ENCODE measurements around the gene CA5A.
"Not testable (repeated sequence)": the region's sequence is repeated elsewhere in the genome, so short reads cannot be mapped to it uniquely, and the experiment has no call there.

DNA sequence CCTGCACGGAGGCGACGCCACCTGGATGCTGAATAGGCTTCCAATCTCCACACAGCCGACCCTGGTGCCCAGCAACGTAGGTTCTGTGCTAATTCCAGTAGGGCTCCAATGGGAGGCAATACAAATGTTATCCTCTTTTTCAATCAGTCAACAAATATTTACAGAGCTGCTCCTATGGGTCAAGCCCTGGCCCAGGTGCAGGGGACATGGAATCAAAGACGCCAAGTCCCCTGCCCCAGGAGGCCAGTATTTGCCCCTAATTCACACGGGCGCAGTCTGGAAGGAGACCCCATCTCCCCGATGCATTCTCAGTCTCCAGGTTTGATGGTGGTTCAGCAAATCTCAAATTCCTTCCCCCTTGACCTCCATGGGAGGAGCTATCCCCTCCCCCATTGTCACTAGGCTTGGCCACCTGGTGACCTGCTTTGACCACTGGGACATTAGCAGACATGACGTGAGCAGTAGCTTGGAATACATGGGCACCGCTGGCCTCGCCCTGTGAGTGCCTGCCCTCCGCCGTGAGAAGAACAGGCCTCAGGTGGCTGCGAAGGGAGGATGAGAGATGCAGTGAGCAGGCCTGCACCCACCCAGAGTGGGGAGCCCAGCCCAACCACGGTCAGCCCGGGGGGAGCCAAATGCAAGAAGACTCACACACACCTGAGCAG, 3.7 kb downstream of the CA5A start:
- TF ChIP-seq POLR2A (IDR thresholded peaks at IDR 0.05) = not testable (repeated sequence)
- TF ChIP-seq, protein P1, sequence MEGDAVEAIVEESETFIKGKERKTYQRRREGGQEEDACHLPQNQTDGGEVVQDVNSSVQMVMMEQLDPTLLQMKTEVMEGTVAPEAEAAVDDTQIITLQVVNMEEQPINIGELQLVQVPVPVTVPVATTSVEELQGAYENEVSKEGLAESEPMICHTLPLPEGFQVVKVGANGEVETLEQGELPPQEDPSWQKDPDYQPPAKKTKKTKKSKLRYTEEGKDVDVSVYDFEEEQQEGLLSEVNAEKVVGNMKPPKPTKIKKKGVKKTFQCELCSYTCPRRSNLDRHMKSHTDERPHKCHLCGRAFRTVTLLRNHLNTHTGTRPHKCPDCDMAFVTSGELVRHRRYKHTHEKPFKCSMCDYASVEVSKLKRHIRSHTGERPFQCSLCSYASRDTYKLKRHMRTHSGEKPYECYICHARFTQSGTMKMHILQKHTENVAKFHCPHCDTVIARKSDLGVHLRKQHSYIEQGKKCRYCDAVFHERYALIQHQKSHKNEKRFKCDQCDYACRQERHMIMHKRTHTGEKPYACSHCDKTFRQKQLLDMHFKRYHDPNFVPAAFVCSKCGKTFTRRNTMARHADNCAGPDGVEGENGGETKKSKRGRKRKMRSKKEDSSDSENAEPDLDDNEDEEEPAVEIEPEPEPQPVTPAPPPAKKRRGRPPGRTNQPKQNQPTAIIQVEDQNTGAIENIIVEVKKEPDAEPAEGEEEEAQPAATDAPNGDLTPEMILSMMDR (IDR thresholded peaks at IDR 0.05) = not testable (repeated sequence)

Data from heart left ventricle (tissue), 13 donors.